ENCODE measurements around the gene SCN8A.

SCN8A gene

GRCh38 chr12:51626629-51627028 is 35.6 kb downstream of the SCN8A start:
- TF ChIP-seq CTCF (IDR thresholded peaks at IDR 0.05) = no peak
- intact Hi-C loops (cut with DNase I; ENCODE audit: low total_unique reads) = no loop called here
- no peak overlapping the region for H3K4me3 ChIP-seq
- no peaks in the 10 kb centered on the region for H3K4me1 ChIP-seq
- DNase-seq = no peak
- H3K36me3 ChIP-seq = no peaks in the 10 kb centered on the region
- H3K9me3 ChIP-seq = no peaks in the 10 kb centered on the region
- no peaks in the 10 kb centered on the region for H3K27me3 ChIP-seq
- no peak overlapping the region for H3K27ac ChIP-seq

- Histone ChIP-seq H3K27me3 (no peaks in the 10 kb centered on the region), H3K27ac (no peak overlapping the region), H3K36me3 (no peaks in the 10 kb centered on the region), H3K4me3 (no peak overlapping the region), H3K9me3 (no peaks in the 10 kb centered on the region), H3K4me1 (no peaks in the 10 kb centered on the region)
- no peak for DNase-seq
- no peak for TF ChIP-seq CTCF (IDR thresholded peaks at IDR 0.05)
- intact Hi-C loops (cut with DNase I; ENCODE audit: low total_unique reads) = no loop called here
Measured at GRCh38 chr12:51630256-51630880, 39.3 kb downstream of the SCN8A start.

GRCh38 chr12:51630986-51631385 is 40.0 kb downstream of the SCN8A start:
- intact Hi-C loops (cut with DNase I; ENCODE audit: low total_unique reads) = no loop called here
- H3K4me3 ChIP-seq = no peak overlapping the region
- TF ChIP-seq CTCF (IDR thresholded peaks at IDR 0.05) = no peak
- DNase-seq = no peak
- no peaks in the 10 kb centered on the region for H3K9me3 ChIP-seq
- H3K4me1 ChIP-seq = no peaks in the 10 kb centered on the region
- H3K36me3 ChIP-seq = no peaks in the 10 kb centered on the region
- H3K27ac ChIP-seq = no peak overlapping the region
- no peaks in the 10 kb centered on the region for H3K27me3 ChIP-seq

- DNase-seq = no peak
- intact Hi-C loops (cut with DNase I; ENCODE audit: low total_unique reads) = no loop called here
- no peaks in the 10 kb centered on the region for H3K27me3 ChIP-seq
- H3K9me3 ChIP-seq = no peaks in the 10 kb centered on the region
- no peak overlapping the region for H3K27ac ChIP-seq
- H3K36me3 ChIP-seq = no peaks in the 10 kb centered on the region
- H3K4me1 ChIP-seq = no peaks in the 10 kb centered on the region
- no peak overlapping the region for H3K4me3 ChIP-seq
- TF ChIP-seq CTCF (IDR thresholded peaks at IDR 0.05) = no peak
Measured at GRCh38 chr12:51631591-51631990, 40.6 kb downstream of the SCN8A start.

GRCh38 chr12:51632623-51633022 is 41.6 kb downstream of the SCN8A start:
- H3K4me1 ChIP-seq = no peaks in the 10 kb centered on the region
- no peak for TF ChIP-seq CTCF (IDR thresholded peaks at IDR 0.05)
- H3K27me3 ChIP-seq = no peaks in the 10 kb centered on the region
- peaks cover 0 to 7% (median 1%) of the 10 kb centered on the region in 3 donors for H3K9me3 ChIP-seq
- H3K4me3 ChIP-seq = no peak overlapping the region
- intact Hi-C loops (cut with DNase I; ENCODE audit: low total_unique reads) = no loop called here
- no peaks in the 10 kb centered on the region for H3K36me3 ChIP-seq
- no peak overlapping the region for H3K27ac ChIP-seq
- DNase-seq = no peak

- Histone ChIP-seq H3K4me3 (no peak overlapping the region), H3K36me3 (no peaks in the 10 kb centered on the region), H3K27me3 (no peaks in the 10 kb centered on the region), H3K27ac (no peak overlapping the region), H3K9me3 (peaks cover 0 to 18% (median 6%) of the 10 kb centered on the region in 3 donors), H3K4me1 (no peaks in the 10 kb centered on the region)
- DNase-seq = no peak
- no peak for TF ChIP-seq CTCF (IDR thresholded peaks at IDR 0.05)
- intact Hi-C loops (cut with DNase I; ENCODE audit: low total_unique reads) = no loop called here
Measured at GRCh38 chr12:51635346-51635745, 44.3 kb downstream of the SCN8A start.
